Lower leg skin (tissue), 4 donors: ENCODE results near the gene CENPU. TPM values are rescaled to one million over a fixed set of nuclear protein-coding genes. Genes with fewer than 3 reads are reported as not detected.
"Not testable (repeated sequence)": the region's sequence is repeated elsewhere in the genome, so short reads cannot be mapped to it uniquely, and the experiment has no call there.

Experiments used
- DNase-seq, 2 donors: peaks; one replicate each; pipeline ENCODE4 v3.0.0-alpha.2; 2019; ENCODE audit warnings: low spot score in 2 of 2
- H3K4me3 ChIP-seq: fragments of 200-600 bp; sonication (generic); 2 replicates; pipeline ENCODE4 v1.5.1; 2017; ENCODE audit warnings: mild to moderate bottlenecking, low read depth; ENCODE audit not compliant: poor library complexity, severe bottlenecking
- CTCF ChIP-seq, 3 donors: fragments of 450-650 bp; IDR thresholded peaks; one replicate each; pipeline ENCODE4 v1.5.1; 2016; ENCODE audit warnings: antibody characterized with exemption in 3 of 3, mild to moderate bottlenecking in 3 of 3, moderate library complexity in 2 of 3
- POLR2A ChIP-seq, 2 donors: fragments of 450-650 bp; IDR thresholded peaks; one replicate each; pipeline ENCODE4 v1.6.1; 2016 to 2017; ENCODE audit warnings: antibody characterized with exemption in 2 of 2, mild to moderate bottlenecking in 1 of 2, moderate library complexity in 1 of 2
- WGBS, 2 donors: methylation state at CpG; one replicate each; pipeline ENCODE4 v1.1.5; 2018; 5-methylcytosine and 5-hydroxymethylcytosine counted together
- intact Hi-C: fragments of 100-400 bp; cut with DNase I; formaldehyde crosslinking; loops from one replicate; pipeline ENCODE4 v1.15.0; 2023; ENCODE audit warnings: low total_unique reads
- total RNA-seq, 4 donors: library from RNA; depleted of rRNA; stranded (reverse); fragments of >200 nt; gene quantifications; one replicate each; pipeline ENCODE4 v1.1.0, GENCODE V29; 2016

CENPU gene
- total RNA-seq, 4 donors from 2014 or later = 9.2 to 14.8 (median 12.3) TPM

DNA sequence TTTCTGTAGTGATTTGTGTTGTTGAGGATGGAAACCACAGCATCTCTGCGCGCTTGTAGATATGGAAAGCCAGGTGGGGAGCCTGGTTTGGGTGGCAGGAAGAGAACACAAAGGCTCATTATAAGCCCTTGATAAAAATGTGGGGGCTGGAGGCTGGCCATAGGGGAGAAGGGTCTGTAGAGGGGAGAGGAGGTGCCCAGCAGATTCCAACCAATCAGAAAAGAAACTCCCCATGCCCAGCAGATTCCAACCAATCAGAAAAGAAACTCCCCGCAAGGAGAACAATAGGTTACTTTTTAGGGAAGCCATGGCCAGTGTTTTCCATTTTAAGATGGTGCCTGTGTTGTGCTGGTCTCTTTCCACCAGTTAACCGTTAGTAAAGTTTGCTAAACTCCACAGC is 9.8 kb upstream of the CENPU start:
- TF ChIP-seq CTCF (IDR thresholded peaks at IDR 0.05) (no peak), POLR2A (IDR thresholded peaks at IDR 0.05) (no peak)
- 96% methylated on average over 4 of the region's 4 CpGs for WGBS, 2 donors
- DNase-seq = no peak
- intact Hi-C loops = no loop called here
- no peak overlapping the region for H3K4me3 ChIP-seq

GRCh38 chr4:184741651-184742050 is 7.8 kb upstream of the CENPU start:
- 88 to 89% methylated on average over 1 of the region's 1 CpG for WGBS, 2 donors
- intact Hi-C loops, H3K4me3 ChIP-seq, DNase-seq: not testable (repeated sequence)

GRCh38 chr4:184740980-184741391 is 7.1 kb upstream of the CENPU start:
- no peak overlapping the region for H3K4me3 ChIP-seq
- TF ChIP-seq CTCF (IDR thresholded peaks at IDR 0.05) (no peak), POLR2A (IDR thresholded peaks at IDR 0.05) (no peak)
- no peak for DNase-seq
- WGBS, 2 donors = 93 to 97% methylated on average over 20 of the region's 20 CpGs
- intact Hi-C loops = no loop called here

GRCh38 chr4:184739575-184739974 is 5.7 kb upstream of the CENPU start:
- intact Hi-C loops, H3K4me3 ChIP-seq, DNase-seq: not testable (repeated sequence)
- 67 to 68% methylated on average over 1 of the region's 1 CpG for WGBS, 2 donors

- WGBS, 2 donors = 34 to 49% methylated on average over 6 of the region's 6 CpGs
- intact Hi-C loops = no loop called here
- TF ChIP-seq CTCF (IDR thresholded peaks at IDR 0.05) (no peak), POLR2A (IDR thresholded peaks at IDR 0.05) (no peak)
- DNase-seq = no peak
- no peak overlapping the region for H3K4me3 ChIP-seq
Observed at GRCh38 chr4:184734758-184735157, 862 bp upstream of the CENPU start.

GRCh38 chr4:184732126-184732525 is 1.8 kb downstream of the CENPU start:
- no peak overlapping the region for H3K4me3 ChIP-seq
- DNase-seq = no peak

More at GRCh38 chr4:184732126-184732525, 1.8 kb downstream of the CENPU start:
- 48 to 51% methylated on average over 4 of the region's 4 CpGs for WGBS, 2 donors
- intact Hi-C loops = no loop called here
- no peak for TF ChIP-seq POLR2A (IDR thresholded peaks at IDR 0.05)
- TF ChIP-seq CTCF (IDR thresholded peaks at IDR 0.05) = no peak
